ENCODE data around the gene CROCC2.

CROCC2 gene

GRCh38 chr2:240956171-240956934, 50.2 kb downstream of the CROCC2 start:
- DNase-seq (ENCODE audit: low read depth in 2 of 2) = no peak

DNA sequence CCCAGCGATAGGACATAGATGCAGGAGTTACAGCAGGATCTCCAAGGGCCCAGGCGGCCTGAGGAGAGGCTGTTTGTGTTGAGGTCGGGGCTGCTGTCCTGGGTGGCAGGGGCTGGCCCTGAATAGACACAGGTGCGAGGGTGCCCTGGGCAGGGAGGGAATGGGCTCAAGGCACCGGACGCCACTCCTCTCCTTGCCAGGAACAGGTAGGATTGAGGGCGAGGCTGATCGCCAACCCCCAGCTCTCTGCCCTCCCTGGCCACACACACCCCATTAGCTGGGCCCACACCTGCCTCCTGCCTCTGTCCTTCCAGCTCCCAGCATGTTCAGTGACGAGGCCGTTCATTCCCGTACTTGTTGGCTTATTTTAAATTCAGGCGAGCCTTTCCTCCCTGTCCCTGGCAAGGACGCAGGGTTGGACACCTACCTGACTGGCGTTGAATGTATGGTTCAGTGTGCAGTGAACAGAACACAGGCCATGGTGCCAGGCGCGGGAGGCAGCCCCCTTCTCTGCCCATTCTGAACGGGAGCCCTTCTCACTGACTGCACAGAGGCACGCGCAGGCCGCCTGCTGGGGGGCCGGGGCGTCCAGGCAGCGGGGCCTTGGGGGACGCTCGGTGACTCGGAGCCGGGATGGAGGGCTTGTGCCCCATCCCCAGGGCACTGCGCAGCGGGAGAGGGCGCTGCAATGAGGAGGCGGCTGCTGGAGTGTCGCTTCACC, 51.0 kb downstream of the CROCC2 start:
- DNase-seq (ENCODE audit: low read depth in 2 of 2) = no peak

DNA sequence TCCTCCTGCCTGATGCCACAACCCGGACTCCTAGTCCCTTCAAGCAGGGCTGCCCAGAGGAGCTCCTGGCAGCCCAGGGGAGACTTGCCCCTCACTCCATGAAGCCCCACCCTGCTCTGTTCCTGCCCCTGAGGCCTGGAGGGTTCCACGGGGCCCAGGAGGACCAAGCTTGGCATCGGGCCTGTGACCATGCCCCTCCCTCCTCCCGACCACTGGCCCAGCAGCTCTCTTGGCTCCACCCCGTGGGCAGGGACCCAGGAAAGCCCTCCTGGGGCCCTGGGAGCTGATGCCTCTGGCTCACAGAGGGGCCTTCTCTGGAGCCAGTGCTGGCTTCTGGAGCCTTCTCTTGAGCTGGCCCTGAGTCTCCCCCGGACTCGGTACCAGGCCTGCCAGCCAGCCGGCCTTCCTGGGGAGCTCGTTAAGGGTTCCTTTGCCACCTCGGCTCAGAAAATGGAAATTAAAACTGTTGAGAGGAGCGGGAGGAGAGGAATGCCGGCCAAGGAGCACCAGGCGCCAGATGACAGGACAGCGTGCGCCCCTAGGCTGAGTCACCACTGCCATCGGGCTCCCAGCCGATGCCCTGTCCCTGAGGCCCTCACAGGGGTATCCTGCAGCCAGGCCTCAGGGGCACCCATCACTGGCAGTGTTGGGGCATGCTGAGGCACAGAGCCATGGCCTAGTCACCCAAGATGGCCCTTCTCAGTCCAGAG, 51.7 kb downstream of the CROCC2 start:
- DNase-seq (ENCODE audit: low read depth in 2 of 2) = no peak

DNA sequence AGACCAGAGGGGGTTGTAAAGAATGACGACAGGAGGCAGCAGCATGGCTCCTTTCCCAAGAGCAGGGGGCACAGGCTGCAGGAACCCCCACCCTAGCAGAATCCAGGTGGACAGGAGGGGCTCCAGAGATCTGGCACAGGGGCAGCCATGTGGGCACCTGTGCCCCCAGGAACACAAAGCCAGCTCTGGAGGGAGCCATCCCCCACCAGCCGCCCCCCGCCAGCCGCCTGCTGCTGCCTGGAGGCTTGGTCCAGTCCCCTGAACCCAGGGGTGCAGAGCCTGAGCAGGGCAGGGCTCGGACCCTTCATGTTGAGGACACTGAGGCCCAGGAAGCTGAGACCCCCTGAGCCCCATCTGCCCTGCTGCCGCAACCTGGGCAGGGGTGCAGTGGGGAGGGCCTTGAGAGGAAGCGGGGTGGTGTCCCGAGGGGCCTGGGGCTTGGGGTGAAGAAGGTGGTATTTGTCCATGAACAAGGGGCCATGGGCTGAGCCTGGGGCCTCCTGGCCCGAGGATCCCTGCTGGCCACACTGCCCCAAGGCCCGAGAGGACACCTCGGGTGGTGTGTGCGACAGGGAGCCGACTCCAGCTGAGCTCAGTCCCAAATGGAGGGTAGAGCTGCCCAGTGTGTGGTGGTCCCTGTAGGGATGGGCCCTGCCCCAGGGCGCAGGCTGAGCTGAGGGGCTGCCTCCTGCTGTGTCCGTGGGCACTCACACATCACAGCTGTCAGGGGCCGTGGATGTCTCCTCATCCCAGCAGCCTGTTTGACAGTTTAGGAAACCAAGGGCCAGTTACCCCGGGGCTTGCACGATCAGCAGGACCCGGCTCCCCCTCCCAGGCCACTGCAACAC, 52.5 kb downstream of the CROCC2 start:
- DNase-seq (ENCODE audit: low read depth in 2 of 2) = no peak

DNA sequence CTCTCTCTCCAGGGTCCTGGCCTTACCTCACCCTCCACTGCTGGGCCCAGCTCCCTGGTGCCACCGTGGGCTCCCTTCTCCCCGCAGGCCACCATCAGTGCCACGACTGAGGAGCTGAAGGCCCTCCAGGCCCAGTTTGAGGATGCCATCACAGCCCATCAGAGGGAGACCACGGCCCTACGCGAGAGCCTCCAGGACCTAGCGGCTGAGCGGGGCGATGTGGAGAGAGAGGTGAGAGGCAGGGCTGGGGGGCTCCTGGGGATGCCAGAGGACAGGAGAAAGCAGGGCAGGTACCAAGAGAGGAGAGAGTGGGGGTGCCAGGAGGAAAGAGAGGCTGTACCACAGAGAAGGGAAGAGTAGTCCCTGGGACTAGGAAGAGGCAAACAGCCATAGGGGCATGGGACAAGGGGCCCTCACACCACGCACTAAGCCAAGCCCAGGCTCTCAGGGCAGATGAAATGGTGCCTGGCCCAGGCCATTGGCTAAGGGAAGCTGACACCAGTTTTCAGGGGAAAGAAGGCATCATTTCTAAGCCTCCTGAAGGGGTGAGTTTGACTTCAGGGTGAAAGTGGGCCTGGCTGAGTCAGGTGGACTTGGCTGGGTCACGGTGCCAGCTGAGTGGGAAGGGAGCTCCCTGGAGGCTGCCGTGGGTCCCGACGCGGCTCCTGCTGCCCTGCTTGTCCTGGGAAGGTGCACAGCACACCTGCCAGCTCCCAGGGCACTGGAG, 53.2 kb downstream of the CROCC2 start:
- DNase-seq (ENCODE audit: low read depth in 2 of 2) = no peak

GRCh38 chr2:240959941-240960308, 53.8 kb downstream of the CROCC2 start:
- DNase-seq (ENCODE audit: low read depth in 2 of 2) = no peak

DNA sequence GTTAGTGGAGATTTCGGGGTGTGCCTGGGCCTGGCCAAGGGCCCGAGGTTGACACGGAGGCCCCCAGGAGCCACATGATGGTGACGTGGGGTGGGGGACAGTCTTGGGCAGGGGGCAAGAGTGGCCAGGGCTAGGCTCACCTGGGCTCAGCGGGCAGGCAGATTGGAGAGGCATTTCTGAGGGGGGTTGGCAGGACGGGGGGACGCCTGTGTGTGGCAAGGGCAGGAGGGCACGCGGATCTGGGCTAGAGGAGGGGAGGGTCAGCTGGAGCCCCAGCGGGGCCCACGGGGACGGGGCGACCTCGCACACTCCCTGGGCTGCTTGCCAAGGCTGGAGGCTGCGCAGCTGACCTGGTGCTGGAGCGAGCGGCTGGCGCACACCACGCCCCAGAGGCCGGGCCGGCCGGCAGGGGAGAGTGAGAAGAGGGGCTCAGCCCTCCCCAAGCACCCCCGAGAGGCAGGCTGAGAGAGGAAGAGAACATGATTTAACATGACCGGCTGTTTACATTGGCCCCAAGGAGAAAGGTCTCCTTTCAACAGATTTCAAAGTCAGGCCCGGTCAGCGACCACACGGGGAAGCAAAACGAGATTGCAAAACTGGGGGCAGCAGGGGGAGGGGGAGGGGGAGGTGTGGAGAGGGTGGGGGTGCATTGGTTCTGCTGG, 54.3 kb downstream of the CROCC2 start:
- no peak for DNase-seq (ENCODE audit: low read depth in 2 of 2)

DNA sequence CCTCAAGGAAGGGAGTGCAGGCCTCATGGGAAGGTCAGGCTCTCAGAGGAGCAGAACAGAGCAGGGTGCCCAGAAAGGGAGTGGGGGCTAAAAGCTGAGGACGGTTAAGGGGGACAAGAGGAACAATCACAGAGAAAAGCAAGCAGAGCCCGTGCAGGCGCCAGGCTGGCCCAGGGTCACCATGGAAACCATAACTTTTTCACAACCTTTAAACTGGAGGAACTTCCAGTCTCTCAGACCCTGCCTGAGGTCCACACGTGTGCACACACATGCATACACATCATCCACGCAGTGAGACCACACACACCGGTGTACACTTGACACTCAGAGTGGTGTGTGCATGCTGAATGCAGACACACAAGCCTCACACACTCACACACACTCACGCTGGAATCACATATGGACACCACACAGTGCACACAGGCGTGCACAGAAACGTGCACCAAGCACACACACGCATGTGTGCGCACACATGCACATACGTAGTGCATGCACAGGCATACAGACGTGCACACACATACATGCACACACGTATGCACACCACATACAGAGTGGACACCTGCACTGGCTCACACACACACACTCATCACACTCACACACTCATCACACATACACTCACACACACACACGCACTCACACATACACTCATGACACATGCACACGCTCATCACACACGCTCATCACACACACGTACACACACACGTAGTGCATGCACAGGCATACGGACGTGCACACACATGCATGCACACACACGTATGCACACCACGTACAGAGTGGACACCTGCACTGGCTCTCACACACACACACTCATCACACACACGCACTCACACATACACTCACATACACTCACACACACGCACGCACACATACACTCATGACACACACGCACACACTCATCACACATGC, 55.1 kb downstream of the CROCC2 start:
- no peak for DNase-seq (ENCODE audit: low read depth in 2 of 2)

- no peak for DNase-seq (ENCODE audit: low read depth in 2 of 2)
Observed at GRCh38 chr2:240961910-240962299, 55.8 kb downstream of the CROCC2 start.

GRCh38 chr2:240962300-240963064, 56.3 kb downstream of the CROCC2 start:
- no peak for DNase-seq (ENCODE audit: low read depth in 2 of 2)

DNA sequence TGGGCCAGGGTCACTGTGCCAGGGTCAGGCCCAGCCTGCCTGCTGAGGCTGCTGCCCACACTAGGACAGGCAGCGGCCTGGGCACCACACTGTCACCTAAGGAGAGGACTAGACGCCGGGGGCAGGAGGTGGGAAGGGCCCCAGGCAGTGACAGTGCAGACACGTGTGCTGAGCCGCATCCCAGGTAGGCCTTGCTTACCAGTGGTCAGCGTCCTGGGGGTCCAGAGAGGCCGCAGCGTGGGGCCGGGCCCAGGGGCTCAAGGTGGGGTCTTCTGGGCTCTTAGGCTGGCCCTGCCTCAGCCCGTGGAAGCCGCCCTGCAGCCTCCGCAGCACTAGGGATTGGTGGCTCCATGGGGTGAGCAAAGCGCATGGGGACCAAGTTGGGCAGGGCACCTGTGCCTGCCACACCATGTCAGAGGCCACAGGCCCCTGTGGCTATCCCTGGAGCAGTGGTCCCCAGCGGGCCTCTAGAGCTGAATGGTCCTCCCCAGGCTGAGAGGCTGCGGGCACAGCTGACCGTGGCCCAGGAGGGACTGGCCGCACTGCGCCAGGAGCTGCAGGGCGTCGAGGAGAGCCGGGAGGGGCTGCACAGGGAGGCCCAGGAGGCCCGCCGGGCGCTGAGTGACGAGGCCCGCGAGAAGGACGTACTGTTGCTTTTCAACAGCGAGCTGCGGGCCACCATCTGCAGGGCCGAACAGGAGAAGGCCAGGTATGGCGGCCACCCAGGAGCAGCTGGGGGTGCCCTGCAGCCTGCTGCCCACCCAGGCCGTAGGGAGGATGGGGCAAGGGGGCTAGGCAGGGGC, 57.1 kb downstream of the CROCC2 start:
- no peak for DNase-seq (ENCODE audit: low read depth in 2 of 2)

- no peak for DNase-seq (ENCODE audit: low read depth in 2 of 2)
Observed at GRCh38 chr2:240963868-240964703, 58.0 kb downstream of the CROCC2 start.

DNA sequence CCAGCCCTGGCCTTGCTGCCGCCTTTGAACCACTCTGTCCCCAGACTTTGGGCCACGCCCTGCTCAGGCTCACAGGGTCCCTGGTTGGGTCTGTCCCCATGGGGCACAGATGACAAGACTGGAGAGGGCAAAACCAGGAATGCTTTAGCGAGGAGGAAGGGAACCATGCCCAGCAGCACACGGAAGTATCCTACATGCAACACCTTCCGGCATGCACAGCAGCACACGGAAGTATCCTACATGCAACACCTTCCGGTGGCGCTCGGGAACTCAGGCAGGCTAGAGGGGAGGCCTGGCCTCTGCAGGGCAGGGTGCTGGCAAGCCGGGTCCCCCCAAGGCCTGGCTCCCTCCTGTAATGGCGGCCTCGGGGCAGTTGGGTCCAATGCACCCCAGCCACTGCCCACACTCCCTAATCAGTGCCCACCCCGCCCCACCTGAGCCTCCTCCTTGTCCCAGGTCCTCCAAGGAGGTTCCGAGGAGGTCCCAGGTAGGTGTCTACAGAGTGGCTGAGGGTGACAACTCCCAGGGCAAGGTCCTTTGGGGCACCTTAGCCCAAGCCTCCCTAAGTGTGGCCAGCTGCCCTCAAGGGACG, 58.7 kb downstream of the CROCC2 start:
- no peak for DNase-seq (ENCODE audit: low read depth in 2 of 2)

- DNase-seq (ENCODE audit: low read depth in 2 of 2) = no peak
Observed at GRCh38 chr2:240965296-240965904, 59.3 kb downstream of the CROCC2 start.

- no peak for DNase-seq (ENCODE audit: low read depth in 2 of 2)
Observed at GRCh38 chr2:240965905-240966456, 59.8 kb downstream of the CROCC2 start.

GRCh38 chr2:240966457-240966905, 60.3 kb downstream of the CROCC2 start:
- no peak for DNase-seq (ENCODE audit: low read depth in 2 of 2)

All from stimulated activated CD4-positive, alpha-beta T cell treated with anti-CD3 and anti-CD28 coated beads, Interleukin-15, amount 100 ng/mL, for 48 hours (primary cell).